Neural cell (in vitro differentiated cells): ENCODE data around the gene E2F2.

Source experiments
- EP300 ChIP-seq: fragments of 450-650 bp; conservative IDR thresholded peaks from 2 replicates; pipeline ENCODE4 v1.6.1; 2014; ENCODE audit warnings: antibody characterized with exemption, mild to moderate bottlenecking, moderate library complexity; ENCODE audit not compliant: poor library complexity, severe bottlenecking
- EZH2 ChIP-seq: fragments of 200-600, 300-800 bp; shearing (Covaris generic), sonication (generic); IDR thresholded peaks from 2 replicates; pipeline ENCODE4 v1.6.1; 2014; ENCODE audit warnings: antibody characterized with exemption, low read length, borderline replicate concordance, mild to moderate bottlenecking; ENCODE audit not compliant: insufficient read depth, poor library complexity, severe bottlenecking
- MXI1 ChIP-seq: fragments of 450-650 bp; conservative IDR thresholded peaks from 2 replicates; pipeline ENCODE4 v1.6.1; 2014; ENCODE audit warnings: antibody characterized with exemption, mild to moderate bottlenecking; ENCODE audit not compliant: poor library complexity, severe bottlenecking
- POLR2AphosphoS5 ChIP-seq: IDR thresholded peaks from 2 replicates; pipeline ENCODE4 v1.6.1; 2012
- RAD21 ChIP-seq: fragments of 450-650 bp; conservative IDR thresholded peaks from 2 replicates; pipeline ENCODE4 v1.6.1; 2014; ENCODE audit warnings: antibody characterized with exemption, mild to moderate bottlenecking, moderate library complexity
- SMC3 ChIP-seq: fragments of 450-650 bp; conservative IDR thresholded peaks from 2 replicates; pipeline ENCODE4 v1.6.1; 2014; ENCODE audit warnings: antibody characterized with exemption, mild to moderate bottlenecking, moderate library complexity; ENCODE audit not compliant: poor library complexity
- TF ChIP-seq, protein P1 (sequence below): fragments of 450-650 bp; IDR thresholded peaks from 2 replicates; pipeline ENCODE4 v1.5.1; 2014; ENCODE audit warnings: antibody characterized with exemption, mild to moderate bottlenecking, moderate library complexity; ENCODE audit not compliant: poor library complexity, severe bottlenecking

DNA sequence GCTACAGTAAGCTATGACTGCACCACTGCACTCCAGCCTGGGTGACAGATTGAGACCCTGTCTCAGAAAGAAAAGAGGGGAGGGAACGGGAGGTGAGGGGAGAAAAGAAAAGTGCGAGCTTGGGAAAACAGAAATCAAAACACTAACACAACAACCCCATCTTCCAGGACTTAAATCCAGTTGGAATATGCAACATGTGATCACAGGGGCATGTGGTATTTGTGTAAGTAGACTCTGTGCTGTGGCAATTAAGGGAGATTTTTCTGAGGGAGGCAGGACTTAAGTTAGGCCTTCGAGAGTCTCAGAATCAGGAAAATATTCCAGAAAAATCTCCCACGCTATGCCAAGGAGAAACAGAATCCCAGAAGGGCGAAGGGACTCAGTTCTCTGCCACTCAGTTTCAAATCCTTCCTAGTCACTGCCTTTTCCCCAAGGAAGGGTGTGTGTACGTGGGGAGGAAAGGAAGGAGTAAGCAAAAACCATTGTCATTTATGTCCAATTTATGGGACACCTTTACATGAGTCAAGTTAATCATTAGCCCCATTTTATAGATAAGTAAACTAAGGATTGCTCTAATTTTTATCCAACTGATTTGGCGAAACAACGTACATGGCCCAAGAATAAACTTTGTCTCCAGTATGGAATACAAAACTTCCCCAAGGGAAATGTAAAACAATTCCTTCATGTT lies 16.0 kb upstream of the E2F2 start:
- TF ChIP-seq, protein P1, sequence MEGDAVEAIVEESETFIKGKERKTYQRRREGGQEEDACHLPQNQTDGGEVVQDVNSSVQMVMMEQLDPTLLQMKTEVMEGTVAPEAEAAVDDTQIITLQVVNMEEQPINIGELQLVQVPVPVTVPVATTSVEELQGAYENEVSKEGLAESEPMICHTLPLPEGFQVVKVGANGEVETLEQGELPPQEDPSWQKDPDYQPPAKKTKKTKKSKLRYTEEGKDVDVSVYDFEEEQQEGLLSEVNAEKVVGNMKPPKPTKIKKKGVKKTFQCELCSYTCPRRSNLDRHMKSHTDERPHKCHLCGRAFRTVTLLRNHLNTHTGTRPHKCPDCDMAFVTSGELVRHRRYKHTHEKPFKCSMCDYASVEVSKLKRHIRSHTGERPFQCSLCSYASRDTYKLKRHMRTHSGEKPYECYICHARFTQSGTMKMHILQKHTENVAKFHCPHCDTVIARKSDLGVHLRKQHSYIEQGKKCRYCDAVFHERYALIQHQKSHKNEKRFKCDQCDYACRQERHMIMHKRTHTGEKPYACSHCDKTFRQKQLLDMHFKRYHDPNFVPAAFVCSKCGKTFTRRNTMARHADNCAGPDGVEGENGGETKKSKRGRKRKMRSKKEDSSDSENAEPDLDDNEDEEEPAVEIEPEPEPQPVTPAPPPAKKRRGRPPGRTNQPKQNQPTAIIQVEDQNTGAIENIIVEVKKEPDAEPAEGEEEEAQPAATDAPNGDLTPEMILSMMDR: no peak
- no peak for TF ChIP-seq EP300
- TF ChIP-seq POLR2AphosphoS5: no peak
- no peak for TF ChIP-seq SMC3
- TF ChIP-seq RAD21: no peak
- no peak for TF ChIP-seq EZH2
- no peak for TF ChIP-seq MXI1
